Breast epithelium (tissue), 3 donors: ENCODE data around the gene ECPAS.

Experiments
- POLR2A ChIP-seq: fragments of 450-650 bp; IDR thresholded peaks from one replicate; pipeline ENCODE4 v1.6.1; 2016; ENCODE audit warnings: antibody characterized with exemption, mild to moderate bottlenecking, moderate library complexity
- POLR2AphosphoS5 ChIP-seq, 3 donors: sonication (generic); formaldehyde crosslinking; IDR thresholded peaks; one replicate each; pipeline ENCODE4 v1.6.1; 2017; ENCODE audit warnings: antibody characterized with exemption in 3 of 3
- TF ChIP-seq, protein P1 (sequence below), 3 donors: fragments of 450-650 bp; IDR thresholded peaks; one replicate each; pipeline ENCODE4 v1.5.1; 2016 to 2017; ENCODE audit warnings: antibody characterized with exemption in 3 of 3, mild to moderate bottlenecking in 3 of 3, moderate library complexity in 3 of 3

- TF ChIP-seq, protein P1, sequence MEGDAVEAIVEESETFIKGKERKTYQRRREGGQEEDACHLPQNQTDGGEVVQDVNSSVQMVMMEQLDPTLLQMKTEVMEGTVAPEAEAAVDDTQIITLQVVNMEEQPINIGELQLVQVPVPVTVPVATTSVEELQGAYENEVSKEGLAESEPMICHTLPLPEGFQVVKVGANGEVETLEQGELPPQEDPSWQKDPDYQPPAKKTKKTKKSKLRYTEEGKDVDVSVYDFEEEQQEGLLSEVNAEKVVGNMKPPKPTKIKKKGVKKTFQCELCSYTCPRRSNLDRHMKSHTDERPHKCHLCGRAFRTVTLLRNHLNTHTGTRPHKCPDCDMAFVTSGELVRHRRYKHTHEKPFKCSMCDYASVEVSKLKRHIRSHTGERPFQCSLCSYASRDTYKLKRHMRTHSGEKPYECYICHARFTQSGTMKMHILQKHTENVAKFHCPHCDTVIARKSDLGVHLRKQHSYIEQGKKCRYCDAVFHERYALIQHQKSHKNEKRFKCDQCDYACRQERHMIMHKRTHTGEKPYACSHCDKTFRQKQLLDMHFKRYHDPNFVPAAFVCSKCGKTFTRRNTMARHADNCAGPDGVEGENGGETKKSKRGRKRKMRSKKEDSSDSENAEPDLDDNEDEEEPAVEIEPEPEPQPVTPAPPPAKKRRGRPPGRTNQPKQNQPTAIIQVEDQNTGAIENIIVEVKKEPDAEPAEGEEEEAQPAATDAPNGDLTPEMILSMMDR (IDR thresholded peaks at IDR 0.05) = no peak
- TF ChIP-seq POLR2AphosphoS5 (IDR thresholded peaks at IDR 0.05) (no peak), POLR2A (no peak)
These were observed 127.5 kb downstream of the ECPAS start for GRCh38 chr9:111356481-111357244.
